ENCODE measurements around the gene CYP27A1. TPM values are rescaled to one million over a fixed set of nuclear protein-coding genes. Genes with fewer than 3 reads are reported as not detected.

The CYP27A1 gene
- total and polyA plus RNA-seq, 2 of the 4 experiments (the other 2 are of a cell fraction) = 5.2 to 5.3 TPM

GRCh38 chr2:218822622-218823021 is 40.7 kb downstream of the CYP27A1 start:
- Histone ChIP-seq H3K23ac (ENCODE audit: low read depth, low read length) (no peak overlapping the region), H3K14ac (replicated peaks; ENCODE audit: low read depth, low read length) (no peak overlapping the region), H2AK9ac (replicated peaks; ENCODE audit: low read depth, low read length, poor library complexity) (no peak overlapping the region), H2BK120ac (ENCODE audit: low read depth, low read length) (no peak overlapping the region), H3K79me1 (ENCODE audit: low read depth in 1 of 2, low read length in 2 of 2) (no peaks in the 10 kb centered on the region), H3K4me3 (ENCODE audit: insufficient read depth, low read depth, low read length) (no peak overlapping the region), H4K8ac (ENCODE audit: low read depth in 2 of 2, low read length in 2 of 2) (no peak overlapping the region), H3K9me3 (ENCODE audit: control insufficient read depth, insufficient read depth, low read length) (no peaks in the 10 kb centered on the region), H3K9ac (ENCODE audit: low read depth, low read length) (no peak overlapping the region), H3K27ac (ENCODE audit: insufficient read depth, low read length) (no peak overlapping the region), H2BK20ac (ENCODE audit: low read depth, low read length) (no peak overlapping the region), H2BK5ac (ENCODE audit: low read depth, low read length, poor library complexity, severe bottlenecking) (no peak overlapping the region), H3K36me3 (ENCODE audit: control insufficient read depth, insufficient read depth, low read length) (peaks cover 4% of the 10 kb centered on the region; the same call in 1 of the 2 replicates), H4K5ac (ENCODE audit: low read depth, low read length) (no peak overlapping the region), H3K4me2 (ENCODE audit: low read depth, low read length) (no peak overlapping the region), H3K18ac (ENCODE audit: low read depth, low read length) (no peak overlapping the region), H3K9me1 (ENCODE audit: insufficient read depth, low read length) (no peaks in the 10 kb centered on the region), H2AK5ac (ENCODE audit: low read depth, low read length) (no peak overlapping the region), H3K4ac (ENCODE audit: low read depth, low read length) (no peak overlapping the region), H2BK15ac (ENCODE audit: low read depth, low read length) (no peak overlapping the region), H3K4me1 (ENCODE audit: control insufficient read depth, insufficient read depth, low read length) (peaks cover 2% of the 10 kb centered on the region; the same call in 1 of the 2 replicates), H4K91ac (ENCODE audit: insufficient read depth, low read depth, low read length) (no peak overlapping the region), H4K20me1 (ENCODE audit: insufficient read depth, low read length) (no peaks in the 10 kb centered on the region), H3K27me3 (ENCODE audit: control insufficient read depth, insufficient read depth, low read length) (peaks cover 15% of the 10 kb centered on the region), H3K56ac (ENCODE audit: extremely low read depth, insufficient read depth, low read length) (no peak overlapping the region), H2AFZ (replicated peaks; ENCODE audit: low read length, poor library complexity) (no peak overlapping the region)
- intact Hi-C loops (cut with micrococcal nuclease) = no loop called here
- POLR2A ChIA-PET (ENCODE audit: unreplicated experiment) = no interaction called here
- CTCF ChIA-PET = interaction anchor here (0.6 kb wide), 1 partner anchor 561 kb away, joined by 4 read pairs; no protein-coding TSS in a partner anchor
- 52% methylated on average over 3 of the region's 7 CpGs; no CpG with 5 or more reads in 1 of the 2 experiments for WGBS, 2 experiments (ENCODE audit: extremely low coverage in 2 of 2, insufficient read length in 1 of 2)
- TF ChIP-seq ELK1 (IDR thresholded peaks at IDR 0.05; ENCODE audit: borderline replicate concordance, low read depth, low read length) (no peak), CEBPB (IDR thresholded peaks at IDR 0.05; ENCODE audit: low read depth, low read length) (no peak), MAFK (IDR thresholded peaks at IDR 0.05; ENCODE audit: low read depth, low read length) (no peak), BHLHE40 (IDR thresholded peaks at IDR 0.05; ENCODE audit: low read depth, low read length) (no peak), SMC3 (IDR thresholded peaks at IDR 0.05; ENCODE audit: low read depth, low read length) (no peak), CHD1 (IDR thresholded peaks at IDR 0.05; ENCODE audit: low read depth, low read length) (no peak), POLR2A (IDR thresholded peaks at IDR 0.05; ENCODE audit: low read depth, low read length) (no peak), RCOR1 (IDR thresholded peaks at IDR 0.05; ENCODE audit: insufficient replicate concordance, low read length) (no peak)
- no TSS peak for BruUV-seq (replicated peaks)
- DNase-seq (no peak), ATAC-seq (ENCODE audit: low read depth) (no peak)
- dilution Hi-C loops (cut with HindIII; ENCODE audit: low sequenced_read_pairs, unreplicated experiment) = no loop called here
- in situ Hi-C loops (cut with MboI; ENCODE audit: low sequenced_read_pairs) = no loop called here

Data from IMR-90 (cell line).